HEK293 (cell line): ENCODE measurements around the gene CHERP.
"Not testable (repeated sequence)": the region's sequence is repeated elsewhere in the genome, so short reads cannot be mapped to it uniquely, and the experiment has no call there.

Source experiments
- CTCF ChIA-PET: fragments of 350-600 bp; formaldehyde crosslinking; extraction: SDS; loops from one replicate; lab custom pipeline; 2021; ENCODE audit warnings: antibody characterized with exemption; lab: Yijun Ruan, JAX
- POLR2A ChIA-PET: fragments of 300-600 bp; formaldehyde crosslinking; extraction: SDS; loops from one replicate; lab custom pipeline; 2020; ENCODE audit warnings: antibody characterized with exemption, inconsistent platforms; lab: Yijun Ruan, JAX
- H3K27ac ChIP-seq: fragments of 200-500 bp; sonication (Bioruptor generic); 2 replicates; pipeline ENCODE4 v1.5.1; 2014; ENCODE audit warnings: low read depth, low read length, control low read depth, inconsistent platforms; ENCODE audit errors: extremely low read depth
- H3K36me3 ChIP-seq, 2 experiments: fragments of 200-500 bp in 1 of 2; sonication (Bioruptor generic) in 1 of 2; 1 replicate in 1 of 2; 2 replicates in 1 of 2; pipeline ENCODE4 v1.5.1; 2014 to 2017; ENCODE audit warnings: inconsistent platforms in 2 of 2, low read length in 2 of 2; ENCODE audit not compliant: control insufficient read depth in 2 of 2, insufficient read depth in 1 of 2
- H3K4me1 ChIP-seq: fragments of 200-500 bp; sonication (Bioruptor generic); 2 replicates; pipeline ENCODE4 v1.5.1; 2014; ENCODE audit warnings: mild to moderate bottlenecking, low read length, inconsistent platforms; ENCODE audit not compliant: control insufficient read depth, insufficient read depth
- H3K4me3 ChIP-seq: 2 replicates; pipeline ENCODE4 v1.5.1; 2011; ENCODE audit warnings: low read depth, mild to moderate bottlenecking, control low read depth, low read length, moderate library complexity
- H3K9me3 ChIP-seq: fragments of 200-500 bp; sonication (Bioruptor generic); 2 replicates; pipeline ENCODE4 v1.5.1; 2014; ENCODE audit warnings: low read depth, low read length, inconsistent platforms; ENCODE audit not compliant: control insufficient read depth, insufficient read depth
- PRDM2 ChIP-seq: fragments of 450-650 bp; formaldehyde crosslinking; IDR thresholded peaks from 2 replicates; pipeline ENCODE4 v1.5.1; 2016; ENCODE audit warnings: missing biosample characterization, missing genetic modification characterization, borderline replicate concordance
- PRDM4 ChIP-seq: fragments of 450-650 bp; formaldehyde crosslinking; IDR thresholded peaks from 2 replicates; pipeline ENCODE4 v1.5.1; 2017; ENCODE audit warnings: missing biosample characterization, missing genetic modification characterization
- PRDM6 ChIP-seq: fragments of 450-650 bp; formaldehyde crosslinking; IDR thresholded peaks from 2 replicates; pipeline ENCODE4 v1.5.1; 2017; ENCODE audit warnings: missing biosample characterization, missing genetic modification characterization
- ZIC2 ChIP-seq: fragments of 450-650 bp; formaldehyde crosslinking; IDR thresholded peaks from 2 replicates; pipeline ENCODE4 v1.5.1; 2016; ENCODE audit warnings: missing biosample characterization, missing genetic modification characterization
- ZNF16 ChIP-seq: fragments of 450-650 bp; formaldehyde crosslinking; IDR thresholded peaks from 2 replicates; pipeline ENCODE4 v1.5.1; 2016; ENCODE audit warnings: low read depth, missing biosample characterization, missing genetic modification characterization
- ZNF184 ChIP-seq: fragments of 450-650 bp; IDR thresholded peaks from 2 replicates; pipeline ENCODE4 v1.5.1; 2018; ENCODE audit warnings: missing biosample characterization, mild to moderate bottlenecking, missing genetic modification characterization
- ZNF24 ChIP-seq: fragments of 450-650 bp; formaldehyde crosslinking; IDR thresholded peaks from 2 replicates; pipeline ENCODE4 v1.5.1; 2016; ENCODE audit warnings: missing biosample characterization, missing genetic modification characterization
- ZNF350 ChIP-seq: fragments of 450-650 bp; formaldehyde crosslinking; IDR thresholded peaks from 2 replicates; pipeline ENCODE4 v1.5.0; 2017; ENCODE audit warnings: missing biosample characterization, mild to moderate bottlenecking, missing genetic modification characterization
- ZNF416 ChIP-seq: fragments of 450-650 bp; formaldehyde crosslinking; IDR thresholded peaks from 2 replicates; pipeline ENCODE4 v1.5.1; 2016; ENCODE audit warnings: missing biosample characterization, missing genetic modification characterization
- ZNF624 ChIP-seq: fragments of 450-650 bp; formaldehyde crosslinking; IDR thresholded peaks from 2 replicates; pipeline ENCODE4 v1.5.1; 2017; ENCODE audit warnings: missing biosample characterization, missing genetic modification characterization

The CHERP gene

DNA sequence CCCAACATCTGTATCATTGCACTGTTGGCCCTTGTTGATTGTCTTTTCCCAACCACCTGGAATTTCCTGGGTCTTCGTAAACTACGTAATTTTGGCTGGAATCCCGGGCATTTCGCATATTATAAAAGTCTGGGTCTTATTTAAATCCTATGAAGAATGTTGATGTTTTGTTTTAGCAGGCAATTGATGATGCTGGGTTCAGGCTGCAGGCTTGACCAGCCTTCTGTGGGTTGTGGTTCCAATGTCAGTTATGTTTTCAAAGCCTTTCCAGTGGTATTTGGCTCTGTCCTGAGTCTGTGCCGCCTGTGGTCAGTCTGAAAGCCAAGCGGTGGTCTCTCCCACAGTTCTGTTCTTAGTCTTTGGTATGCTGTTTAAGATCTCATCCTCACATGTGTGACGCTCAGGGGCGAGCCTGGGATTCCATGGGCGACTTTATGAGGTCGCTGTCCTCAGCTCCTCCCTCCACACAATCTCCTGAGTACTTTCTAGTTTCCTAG is 17.6 kb upstream of the CHERP start (continued):
- no peak for TF ChIP-seq PRDM2 (tag by site-specific recombination)
- no peak for TF ChIP-seq PRDM6
- no peak for TF ChIP-seq ZNF184 (tag by site-specific recombination)
- no peak for TF ChIP-seq PRDM4 (tag by site-specific recombination)
- TF ChIP-seq ZNF24 (tag by site-specific recombination) = no peak

DNA sequence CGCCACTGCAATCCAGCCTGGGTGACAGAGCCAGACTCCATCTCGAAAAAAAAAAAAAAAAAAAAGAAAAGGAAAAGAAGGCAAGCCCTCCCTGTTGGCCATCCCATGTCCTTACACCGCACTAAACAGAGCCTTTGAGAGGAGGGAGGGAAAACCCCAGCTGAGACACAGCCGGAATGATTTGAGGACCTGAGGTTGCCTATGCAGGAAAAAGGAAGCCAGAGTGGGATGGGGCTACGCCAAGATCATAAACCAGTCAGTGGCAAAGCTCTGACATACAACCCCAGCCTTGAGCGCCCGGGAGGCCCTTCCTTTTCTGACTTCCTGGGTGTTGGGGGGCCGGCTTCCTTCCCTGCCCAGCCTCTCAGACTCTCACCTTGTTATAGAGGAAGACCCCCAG is 12.5 kb upstream of the CHERP start:
- H3K9me3 ChIP-seq = no peaks in the 10 kb centered on the region
- no peak overlapping the region for H3K27ac ChIP-seq
- H3K4me3 ChIP-seq = no peak overlapping the region
- peaks cover 19 to 58% of the 10 kb centered on the region in 2 experiments; a peak in 2 of 3 replicates for H3K36me3 ChIP-seq
- no peaks in the 10 kb centered on the region for H3K4me1 ChIP-seq
- POLR2A ChIA-PET = no interaction called here
- TF ChIP-seq ZNF624 (tag by site-specific recombination) (no peak), ZIC2 (tag by site-specific recombination) (no peak), ZNF16 (tag by site-specific recombination) (no peak), ZNF416 (tag by site-specific recombination) (no peak), ZNF350 (tag by site-specific recombination) (no peak)
- CTCF ChIA-PET = no interaction called here

GRCh38 chr19:16551902-16552301 is 9.7 kb upstream of the CHERP start:
- CTCF ChIA-PET, H3K4me1 ChIP-seq, H3K4me3 ChIP-seq, H3K9me3 ChIP-seq, H3K27ac ChIP-seq, POLR2A ChIA-PET: not testable (repeated sequence)
- peaks cover 19 to 47% of the 10 kb centered on the region in 2 experiments; a peak in 2 of 3 replicates for H3K36me3 ChIP-seq
